AG09319 (cell line): Measurements from ENCODE around the gene NCK1.

Experiments used
- DNase-seq: peaks from one replicate; pipeline ENCODE4 v3.0.0-alpha.2; 2010; ENCODE audit warnings: low read depth; ENCODE audit errors: extremely low read depth
- CTCF ChIP-seq: IDR thresholded peaks from 2 replicates; pipeline ENCODE4 v1.5.1; 2011; ENCODE audit warnings: low read depth, mild to moderate bottlenecking, inconsistent platforms, low read length, moderate library complexity

The NCK1 gene

GRCh38 chr3:136949708-136950107, 87.7 kb downstream of the NCK1 start:
- no peak for DNase-seq
- TF ChIP-seq CTCF = peak; percentile 17; the same call in 1 of the 2 replicates

- no peak for DNase-seq
- TF ChIP-seq CTCF = no peak
Observed at GRCh38 chr3:136950623-136951022, 88.6 kb downstream of the NCK1 start.

GRCh38 chr3:136952292-136952691, 90.3 kb downstream of the NCK1 start:
- DNase-seq = peak; percentile 52
- no peak for TF ChIP-seq CTCF

- no peak for TF ChIP-seq CTCF
- no peak for DNase-seq
Observed at GRCh38 chr3:136954251-136954650, 92.2 kb downstream of the NCK1 start.

- TF ChIP-seq CTCF = no peak
- no peak for DNase-seq
Observed at GRCh38 chr3:136954980-136955780, 93.2 kb downstream of the NCK1 start.

GRCh38 chr3:136955813-136956212, 93.8 kb downstream of the NCK1 start:
- peak; percentile 69 for DNase-seq
- TF ChIP-seq CTCF = no peak

- DNase-seq = no peak
- no peak for TF ChIP-seq CTCF
Observed at GRCh38 chr3:136956971-136957370, 95.0 kb downstream of the NCK1 start.
